SK-N-MC (cell line): ENCODE results near the gene BMPR1A.
A peak's percentile ranks its signal among the peaks of the same experiment; 100 is the strongest.
"Not testable (repeated sequence)": the region's sequence is repeated elsewhere in the genome, so short reads cannot be mapped to it uniquely, and the experiment has no call there.

Source experiments
- DNase-seq: peaks from one replicate; pipeline ENCODE4 v3.0.0-alpha.2; 2011; ENCODE audit warnings: low read depth, low spot score
- H3K27ac ChIP-seq: fragments of 200-600 bp; sonication (generic); 2 replicates; pipeline ENCODE4 v1.5.1; 2016; ENCODE audit warnings: mixed run types
- H3K36me3 ChIP-seq: fragments of 200-600 bp; sonication (generic); 2 replicates; pipeline ENCODE4 v1.6.1; 2017; ENCODE audit warnings: antibody characterized with exemption, low read length, mixed read lengths; ENCODE audit not compliant: insufficient read depth
- H3K4me3 ChIP-seq: fragments of 200-600 bp; sonication (generic); 2 replicates; pipeline ENCODE4 v1.5.1; 2016
- H3K9ac ChIP-seq: fragments of 200-600 bp; sonication (generic); 2 replicates; pipeline ENCODE4 v1.8.0; 2017; ENCODE audit warnings: mixed run types, mixed read lengths; ENCODE audit not compliant: insufficient read length
- H3K9me3 ChIP-seq: fragments of 200-600 bp; sonication (generic); 2 replicates; pipeline ENCODE4 v1.6.1; 2017; ENCODE audit warnings: low read depth, mild to moderate bottlenecking, antibody characterized with exemption, low read length, moderate library complexity, mixed read lengths
- EZH2 ChIP-seq: fragments of 200-600 bp; sonication (generic); IDR thresholded peaks from one replicate; pipeline ENCODE4 v1.6.1; 2017; ENCODE audit warnings: antibody characterized with exemption
- FOXP2 ChIP-seq: optimal IDR thresholded peaks from 2 replicates; pipeline ENCODE3; 2011; ENCODE audit warnings: mild to moderate bottlenecking, moderate library complexity; ENCODE audit not compliant: insufficient read depth; ENCODE audit errors: extremely low read length, control extremely low read depth
- POLR2AphosphoS5 ChIP-seq: IDR thresholded peaks from 2 replicates; pipeline ENCODE4 v1.6.1; 2012; ENCODE audit warnings: mild to moderate bottlenecking, low read depth, low read length, borderline replicate concordance

Gene BMPR1A

DNA sequence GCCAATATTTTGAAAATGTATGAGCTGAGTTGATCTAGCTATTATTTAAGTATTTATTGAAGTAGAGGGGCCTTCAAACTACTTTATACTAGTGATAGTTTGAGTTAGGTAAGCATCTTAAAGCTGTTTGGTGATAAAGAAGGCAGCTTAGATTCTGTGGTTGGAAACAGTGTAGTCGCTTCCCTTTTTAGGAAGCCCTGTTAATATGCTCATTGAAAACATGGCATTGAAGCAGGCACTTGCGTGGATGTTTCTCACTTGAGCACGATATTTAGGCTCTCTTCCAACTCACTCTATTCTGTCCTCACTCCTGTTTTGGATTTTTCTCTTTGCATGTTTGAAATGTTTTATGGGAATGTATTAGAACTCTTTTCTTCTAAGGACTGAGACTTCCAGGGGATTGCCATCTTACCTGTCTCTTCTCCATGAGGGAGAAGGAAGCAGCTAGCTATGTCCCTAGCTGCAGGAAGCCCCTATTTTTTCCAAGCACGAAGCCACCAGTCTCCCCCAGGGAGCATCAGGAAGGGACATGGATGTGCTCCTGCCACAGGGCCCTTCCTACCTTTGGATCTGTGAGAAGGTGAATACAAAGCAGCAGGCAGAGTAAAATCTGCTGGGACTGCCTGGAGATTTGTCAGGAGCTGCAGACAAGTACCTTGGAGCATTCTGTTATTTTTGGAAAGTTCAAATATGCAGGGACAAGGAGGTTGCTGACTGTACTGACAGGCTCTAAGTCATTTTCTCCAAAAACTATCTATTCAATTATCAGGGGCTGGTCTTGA lies 22.0 kb upstream of the BMPR1A start:
- Histone ChIP-seq H3K9me3 (no peaks in the 10 kb centered on the region), H3K36me3 (no peaks in the 10 kb centered on the region), H3K9ac (no peak overlapping the region), H3K27ac (no peak overlapping the region), H3K4me3 (no peak overlapping the region)
- TF ChIP-seq EZH2 (no peak), FOXP2 (no peak), POLR2AphosphoS5 (no peak)
- DNase-seq = no peak

DNA sequence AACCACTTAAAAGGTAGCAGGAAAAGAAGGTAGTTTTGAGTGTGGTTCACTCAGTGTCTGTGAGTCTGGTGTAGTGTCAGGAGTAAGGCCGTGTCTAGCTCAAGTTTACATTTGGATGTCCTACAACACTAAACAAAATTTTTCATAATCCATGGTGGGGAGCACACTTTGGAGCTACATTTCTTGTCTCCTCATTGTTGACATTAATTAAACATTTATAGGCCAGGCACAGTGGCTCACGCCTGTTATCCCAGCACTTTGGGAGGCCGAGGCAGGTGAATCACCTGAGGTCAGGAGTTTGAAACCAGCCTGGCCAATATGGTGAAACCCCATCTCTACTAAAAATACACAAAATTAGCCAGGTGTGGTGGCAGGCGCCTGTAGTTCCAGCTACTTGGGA lies 21.1 kb upstream of the BMPR1A start:
- H3K36me3 ChIP-seq, H3K9ac ChIP-seq, DNase-seq, H3K27ac ChIP-seq, H3K4me3 ChIP-seq, H3K9me3 ChIP-seq: not testable (repeated sequence)

- Histone ChIP-seq H3K9me3 (no peaks in the 10 kb centered on the region), H3K36me3 (no peaks in the 10 kb centered on the region), H3K4me3 (no peak overlapping the region), H3K27ac (no peak overlapping the region), H3K9ac (no peak overlapping the region)
- DNase-seq = no peak
- TF ChIP-seq POLR2AphosphoS5 = no peak
- no peak for TF ChIP-seq FOXP2
- no peak for TF ChIP-seq EZH2
Measured at GRCh38 chr10:86742230-86742629, 14.2 kb upstream of the BMPR1A start.

- no peak overlapping the region for H3K4me3 ChIP-seq
- DNase-seq = no peak
- no peaks in the 10 kb centered on the region for H3K36me3 ChIP-seq
- no peak overlapping the region for H3K9ac ChIP-seq
- no peak overlapping the region for H3K27ac ChIP-seq
- TF ChIP-seq POLR2AphosphoS5 (no peak), EZH2 (no peak), FOXP2 (no peak)
- H3K9me3 ChIP-seq = no peaks in the 10 kb centered on the region
Measured at GRCh38 chr10:86744067-86744725, 12.2 kb upstream of the BMPR1A start.

DNA sequence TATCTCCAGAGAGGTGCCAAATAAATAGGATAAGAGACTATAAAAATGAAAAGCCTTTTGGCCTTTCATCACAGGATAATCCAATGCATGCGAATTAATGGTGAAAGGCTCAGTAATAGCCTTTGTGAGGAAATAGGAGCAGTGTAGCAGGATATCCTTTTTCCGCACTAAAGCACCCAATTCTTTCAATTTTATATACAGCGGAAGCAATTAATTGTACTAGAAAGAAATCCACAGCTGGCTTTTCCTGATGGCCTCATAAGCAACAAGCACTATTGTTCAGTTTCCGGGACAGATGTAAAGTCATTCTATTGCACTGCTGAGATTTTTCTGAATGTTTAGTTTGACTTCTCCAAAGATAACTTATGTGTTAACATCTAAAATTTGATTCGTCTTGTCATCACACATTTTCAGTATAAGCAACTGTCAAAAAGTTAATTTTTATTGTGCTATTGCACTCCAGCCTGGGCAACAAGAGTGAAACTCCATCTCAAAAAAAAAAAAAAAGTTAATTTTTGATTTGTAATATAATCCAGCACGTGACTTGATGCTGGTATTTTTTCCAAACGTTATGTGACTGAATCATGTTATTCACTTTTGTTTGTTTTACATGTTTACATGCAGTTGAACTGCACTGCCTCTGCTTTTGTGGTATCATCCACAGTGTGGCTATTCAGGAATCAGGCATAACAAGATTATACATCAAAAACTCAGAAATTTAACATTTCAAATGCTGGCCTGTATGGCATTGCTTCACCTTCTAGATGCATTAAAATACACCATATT lies 8.4 kb upstream of the BMPR1A start:
- no peak for TF ChIP-seq FOXP2
- peak; percentile 47; the same call in 1 of the 2 replicates for TF ChIP-seq POLR2AphosphoS5
- TF ChIP-seq EZH2 = no peak
- no peak overlapping the region for H3K9ac ChIP-seq
- DNase-seq = no peak

GRCh38 chr10:86749854-86750253 lies 6.6 kb upstream of the BMPR1A start:
- TF ChIP-seq POLR2AphosphoS5 (no peak), FOXP2 (no peak), EZH2 (no peak)
- no peak for DNase-seq
- Histone ChIP-seq H3K36me3 (no peaks in the 10 kb centered on the region), H3K9ac (no peak overlapping the region), H3K4me3 (no peak overlapping the region), H3K9me3 (no peaks in the 10 kb centered on the region), H3K27ac (no peak overlapping the region)

More for the DNA sequence above, 8.4 kb upstream of the BMPR1A start:
- Histone ChIP-seq H3K36me3 (no peaks in the 10 kb centered on the region), H3K9me3 (no peaks in the 10 kb centered on the region), H3K27ac (no peak overlapping the region), H3K4me3 (no peak overlapping the region)

DNA sequence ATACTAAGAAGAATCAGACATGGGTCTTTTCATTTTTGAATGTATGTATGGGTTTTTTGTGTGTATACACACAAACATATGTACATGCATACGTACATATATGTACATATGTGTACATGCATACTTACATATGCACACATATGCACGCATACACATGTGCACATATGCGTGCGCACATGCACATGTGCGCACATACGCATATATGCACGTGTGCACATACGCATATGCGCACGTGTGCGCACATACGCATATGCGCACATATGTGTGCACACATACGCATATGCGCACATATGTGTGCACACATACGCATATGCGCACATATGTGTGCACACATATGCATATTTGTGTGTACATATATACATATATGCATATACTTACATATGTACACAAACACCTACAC lies 4.9 kb upstream of the BMPR1A start:
- Histone ChIP-seq H3K27ac (no peak overlapping the region), H3K36me3 (no peaks in the 10 kb centered on the region), H3K9ac (no peak overlapping the region), H3K4me3 (no peak overlapping the region), H3K9me3 (no peaks in the 10 kb centered on the region)
- DNase-seq = no peak
- TF ChIP-seq FOXP2 (no peak), POLR2AphosphoS5 (no peak), EZH2 (no peak)

- Histone ChIP-seq H3K36me3 (no peaks in the 10 kb centered on the region), H3K4me3 (no peak overlapping the region), H3K9me3 (no peaks in the 10 kb centered on the region), H3K9ac (no peak overlapping the region), H3K27ac (no peak overlapping the region)
- DNase-seq = no peak
- TF ChIP-seq EZH2 (no peak), FOXP2 (no peak), POLR2AphosphoS5 (no peak)
Measured at GRCh38 chr10:86752311-86752710, 4.1 kb upstream of the BMPR1A start.
